Testis (tissue), 2 donors: Measurements from ENCODE around the gene PSENEN.

Experiments
- CTCF ChIP-seq, 3 experiments: fragments of 450-650 bp in 2 of 3; fragments of 200-600 bp in 1 of 3; sonication (generic) in 1 of 3; IDR thresholded peaks; one replicate each; pipeline ENCODE4 v1.5.1; 2016 to 2019; ENCODE audit warnings: antibody characterized with exemption in 3 of 3, mild to moderate bottlenecking in 2 of 3, moderate library complexity in 1 of 3
- POLR2A ChIP-seq: fragments of 450-650 bp; IDR thresholded peaks from one replicate; pipeline ENCODE4 v1.6.1; 2017; ENCODE audit warnings: antibody characterized with exemption, mild to moderate bottlenecking, moderate library complexity

- no peak for TF ChIP-seq CTCF (IDR thresholded peaks at IDR 0.05)
- TF ChIP-seq POLR2A, result no peak
Observed at GRCh38 chr19:35702223-35703012, 43.0 kb upstream of the PSENEN start.
